IMR-90 (cell line): ENCODE measurements around the gene RNF148. TPM values are rescaled to one million over a fixed set of nuclear protein-coding genes. Genes with fewer than 3 reads are reported as not detected.

Source experiments
- ATAC-seq: fragments of 200-7000 bp; cut with Tn5 transposase; 2 replicates; pipeline ENCODE4 v1.9.1; 2020; ENCODE audit warnings: low read depth, mild to moderate bottlenecking, moderate library complexity
- BruUV-seq: library from RNA; stranded (reverse); fragments of 400-500 nt; replicated peaks from 2 replicates; lab custom pipeline; 2021; lab: Mats Ljungman, UMichigan
- CTCF ChIA-PET: fragments of 300-600 bp; formaldehyde crosslinking; extraction: SDS; loops from one replicate; lab custom pipeline; 2021; ENCODE audit warnings: antibody characterized with exemption; lab: Yijun Ruan, JAX
- POLR2A ChIA-PET: fragments of 300-600 bp; sonication (Branson Sonifier 250); formaldehyde crosslinking; loops from one replicate; lab custom pipeline; 2022; ENCODE audit warnings: antibody characterized with exemption; ENCODE audit not compliant: unreplicated experiment; lab: Charles Lee
- DNase-seq: peaks from one replicate; pipeline ENCODE4 v3.0.0; 2013
- H2AFZ ChIP-seq: replicated peaks from 2 replicates; pipeline ENCODE3; 2013; ENCODE audit warnings: low read length, mild to moderate bottlenecking; ENCODE audit not compliant: poor library complexity
- H2AK5ac ChIP-seq: 2 replicates; pipeline ENCODE4 v1.6.1; 2013; ENCODE audit warnings: low read depth, low read length, inconsistent platforms
- H2AK9ac ChIP-seq: replicated peaks from 2 replicates; pipeline ENCODE3; 2013; ENCODE audit warnings: mild to moderate bottlenecking, low read depth, low read length, moderate library complexity; ENCODE audit not compliant: poor library complexity
- H2BK120ac ChIP-seq: 2 replicates; pipeline ENCODE4 v1.6.1; 2013; ENCODE audit warnings: low read depth, low read length, inconsistent platforms
- H2BK15ac ChIP-seq: 3 replicates; pipeline ENCODE4 v1.6.1; 2013; ENCODE audit warnings: low read depth, low read length, inconsistent platforms
- H2BK20ac ChIP-seq: 2 replicates; pipeline ENCODE4 v1.6.1; 2013; ENCODE audit warnings: low read depth, mild to moderate bottlenecking, inconsistent platforms, low read length, moderate library complexity
- H2BK5ac ChIP-seq: 2 replicates; pipeline ENCODE4 v1.6.1; 2013; ENCODE audit warnings: mild to moderate bottlenecking, low read depth, low read length, inconsistent platforms; ENCODE audit not compliant: poor library complexity, severe bottlenecking
- H3K14ac ChIP-seq: replicated peaks from 2 replicates; pipeline ENCODE4 v1.6.1; 2013; ENCODE audit warnings: low read depth, low read length, inconsistent platforms
- H3K18ac ChIP-seq: 2 replicates; pipeline ENCODE4 v1.6.1; 2013; ENCODE audit warnings: low read depth, low read length, control low read depth
- H3K23ac ChIP-seq: 2 replicates; pipeline ENCODE4 v1.6.1; 2013; ENCODE audit warnings: low read depth, low read length, inconsistent platforms
- H3K27ac ChIP-seq: 2 replicates; pipeline ENCODE4 v1.5.1; 2013; ENCODE audit warnings: mild to moderate bottlenecking, control low read depth, low read length; ENCODE audit not compliant: insufficient read depth
- H3K27me3 ChIP-seq: 2 replicates; pipeline ENCODE4 v1.6.1; 2013; ENCODE audit warnings: low read length; ENCODE audit not compliant: control insufficient read depth, insufficient read depth
- H3K36me3 ChIP-seq: 2 replicates; pipeline ENCODE4 v1.6.1; 2013; ENCODE audit warnings: low read length, mixed read lengths; ENCODE audit not compliant: control insufficient read depth, insufficient read depth
- H3K4ac ChIP-seq: 2 replicates; pipeline ENCODE4 v1.6.1; 2013; ENCODE audit warnings: low read depth, low read length, inconsistent platforms
- H3K4me1 ChIP-seq: 2 replicates; pipeline ENCODE4 v1.6.1; 2013; ENCODE audit warnings: low read length, mixed read lengths; ENCODE audit not compliant: control insufficient read depth, insufficient read depth
- H3K4me2 ChIP-seq: 2 replicates; pipeline ENCODE4 v1.6.1; 2013; ENCODE audit warnings: low read depth, mild to moderate bottlenecking, control low read depth, low read length, moderate library complexity
- H3K4me3 ChIP-seq: 2 replicates; pipeline ENCODE4 v1.5.1; 2013; ENCODE audit warnings: low read depth, mild to moderate bottlenecking, control low read depth, low read length, moderate library complexity; ENCODE audit not compliant: insufficient read depth
- H3K56ac ChIP-seq: 2 replicates; pipeline ENCODE4 v1.6.1; 2013; ENCODE audit warnings: low read length, inconsistent platforms; ENCODE audit not compliant: insufficient read depth; ENCODE audit errors: extremely low read depth
- H3K79me1 ChIP-seq, 2 experiments: 2 replicates each; pipeline ENCODE4 v1.6.1; 2013; ENCODE audit warnings: low read length in 2 of 2, inconsistent platforms in 1 of 2, low read depth in 1 of 2
- H3K9ac ChIP-seq: 2 replicates; pipeline ENCODE4 v1.6.1; 2013; ENCODE audit warnings: low read depth, low read length, control low read depth
- H3K9me1 ChIP-seq: 2 replicates; pipeline ENCODE4 v1.6.1; 2013; ENCODE audit warnings: low read length, inconsistent platforms; ENCODE audit not compliant: insufficient read depth
- H3K9me3 ChIP-seq: 2 replicates; pipeline ENCODE4 v1.6.1; 2013; ENCODE audit warnings: low read length; ENCODE audit not compliant: control insufficient read depth, insufficient read depth
- H4K20me1 ChIP-seq: 2 replicates; pipeline ENCODE4 v1.6.1; 2013; ENCODE audit warnings: low read length, inconsistent platforms; ENCODE audit not compliant: insufficient read depth
- H4K5ac ChIP-seq: 2 replicates; pipeline ENCODE4 v1.6.1; 2013; ENCODE audit warnings: mild to moderate bottlenecking, low read depth, low read length, control low read depth
- H4K8ac ChIP-seq, 2 experiments: 2 replicates each; pipeline ENCODE4 v1.6.1; 2013; ENCODE audit warnings: low read depth in 2 of 2, low read length in 2 of 2, control low read depth in 1 of 2, inconsistent platforms in 1 of 2
- H4K91ac ChIP-seq: 2 replicates; pipeline ENCODE4 v1.6.1; 2013; ENCODE audit warnings: low read depth, low read length, inconsistent platforms; ENCODE audit not compliant: insufficient read depth
- CEBPB ChIP-seq: IDR thresholded peaks from 2 replicates; pipeline ENCODE4 v1.6.1; 2012; ENCODE audit warnings: low read depth, low read length, improper control_type of control experiment
- CHD1 ChIP-seq: IDR thresholded peaks from 2 replicates; pipeline ENCODE4 v1.6.1; 2012; ENCODE audit warnings: low read depth, low read length, improper control_type of control experiment
- FOS ChIP-seq: fragments of 150-350 bp; IDR thresholded peaks from 2 replicates; pipeline ENCODE4 v1.6.1; 2016; ENCODE audit warnings: low read depth, low read length
- MAFK ChIP-seq: IDR thresholded peaks from 2 replicates; pipeline ENCODE4 v1.6.1; 2012; ENCODE audit warnings: low read depth, low read length, improper control_type of control experiment
- MAZ ChIP-seq: IDR thresholded peaks from 2 replicates; pipeline ENCODE4 v1.6.1; 2012; ENCODE audit warnings: low read depth, mild to moderate bottlenecking, low read length, improper control_type of control experiment, moderate library complexity, borderline replicate concordance
- MXI1 ChIP-seq: IDR thresholded peaks from 2 replicates; pipeline ENCODE4 v1.6.1; 2012; ENCODE audit warnings: low read depth, mild to moderate bottlenecking, low read length, moderate library complexity, borderline replicate concordance
- NFE2L2 ChIP-seq: fragments of 150-350 bp; IDR thresholded peaks from 2 replicates; pipeline ENCODE4 v1.6.1; 2016; ENCODE audit warnings: low read depth, mild to moderate bottlenecking, low read length
- POLR2A ChIP-seq: IDR thresholded peaks from 2 replicates; pipeline ENCODE4 v1.6.1; 2012; ENCODE audit warnings: mild to moderate bottlenecking, low read depth, low read length
- RCOR1 ChIP-seq: IDR thresholded peaks from 2 replicates; pipeline ENCODE4 v1.6.1; 2012; ENCODE audit warnings: mild to moderate bottlenecking, low read length, improper control_type of control experiment; ENCODE audit not compliant: insufficient replicate concordance
- RFX5 ChIP-seq: IDR thresholded peaks from 2 replicates; pipeline ENCODE4 v1.8.0; 2012; ENCODE audit warnings: low read depth, mild to moderate bottlenecking, low read length, moderate library complexity
- SMC3 ChIP-seq: fragments of 150-350 bp; IDR thresholded peaks from 2 replicates; pipeline ENCODE4 v1.6.1; 2016; ENCODE audit warnings: low read depth, mild to moderate bottlenecking, antibody characterized with exemption, low read length, moderate library complexity
- WGBS, 2 experiments: methylation state at CpG; one replicate each; pipeline versions ENCODE4 v1.1.5 to v1.1.7; 2013; ENCODE audit warnings: missing lambda C conversion rate in 2 of 2; ENCODE audit not compliant: insufficient read length in 1 of 2; ENCODE audit errors: extremely low coverage in 2 of 2; 5-methylcytosine and 5-hydroxymethylcytosine counted together
- dilution Hi-C: fragments of 300-500 bp; cut with HindIII; formaldehyde crosslinking; loops from one replicate; pipeline ENCODE4 v1.14.3; 2018; ENCODE audit warnings: low sequenced_read_pairs; ENCODE audit not compliant: unreplicated experiment
- in situ Hi-C: fragments of 300-500 bp; cut with MboI; formaldehyde crosslinking; loops from 3 replicates; pipeline ENCODE4 v1.14.3; 2019; ENCODE audit warnings: low sequenced_read_pairs, inconsistent platforms, mixed read lengths
- intact Hi-C: fragments of 100-400 bp; cut with micrococcal nuclease; formaldehyde crosslinking; loops from 2 replicates; pipeline ENCODE4 v1.10.0; 2022
- polyA plus RNA-seq, 3 experiments: library from polyadenylated mRNA; depleted of rRNA; stranded (reverse); fragments of >200 nt; gene quantifications; 2 replicates each; pipeline ENCODE4 v1.2.3, GENCODE V29; 2012; ENCODE audit warnings: low replicate concordance in 1 of 3
- total RNA-seq: library from RNA; depleted of rRNA; stranded (reverse); fragments of >200 nt; gene quantifications from 2 replicates; pipeline ENCODE4 v1.2.3, GENCODE V29; 2012
- TF ChIP-seq, protein P1 (sequence below): conservative IDR thresholded peaks from 2 replicates; pipeline ENCODE4 v1.5.1; 2012; ENCODE audit warnings: mild to moderate bottlenecking, low read depth, low read length, improper control_type of control experiment
- TF ChIP-seq, protein P2 (sequence below): fragments of 150-350 bp; IDR thresholded peaks from 2 replicates; pipeline ENCODE4 v1.6.1; 2017; ENCODE audit warnings: mild to moderate bottlenecking, antibody characterized with exemption, low read length, low read depth
- TF ChIP-seq, protein P3 (sequence below): fragments of 150-350 bp; IDR thresholded peaks from 2 replicates; pipeline ENCODE4 v1.6.1; 2016; ENCODE audit warnings: low read depth, mild to moderate bottlenecking, low read length, moderate library complexity, borderline replicate concordance

The RNF148 gene
- total and polyA plus RNA-seq, 2 of the 4 experiments (the other 2 are of a cell fraction), result not detected

- Histone ChIP-seq H3K27me3 (no peaks in the 10 kb centered on the region), H4K8ac (no peak overlapping the region), H3K4me3 (no peak overlapping the region), H3K4me2 (no peak overlapping the region), H4K5ac (no peak overlapping the region), H3K9ac (no peak overlapping the region), H3K56ac (no peak overlapping the region), H3K4ac (no peak overlapping the region), H3K14ac (no peak overlapping the region), H2BK15ac (no peak overlapping the region), H3K23ac (no peak overlapping the region), H2BK20ac (no peak overlapping the region), H4K20me1 (no peaks in the 10 kb centered on the region), H2AK5ac (no peak overlapping the region), H2BK5ac (no peak overlapping the region), H3K9me1 (no peaks in the 10 kb centered on the region), H3K9me3 (peaks cover 11% of the 10 kb centered on the region), H3K4me1 (no peaks in the 10 kb centered on the region), H2BK120ac (no peak overlapping the region), H3K36me3 (no peaks in the 10 kb centered on the region), H2AK9ac (no peak overlapping the region), H3K27ac (no peak overlapping the region), H3K18ac (no peak overlapping the region), H4K91ac (no peak overlapping the region), H3K79me1 (no peaks in the 10 kb centered on the region), H2AFZ (no peak overlapping the region)
- no CpG with 5 or more reads among the region's 1 CpG for WGBS, 2 experiments
- in situ Hi-C loops, result no loop called here
- no TSS peak for BruUV-seq
- intact Hi-C loops, result no loop called here
- ATAC-seq, result no peak
- dilution Hi-C loops, result no loop called here
- TF ChIP-seq POLR2A, result no peak
- TF ChIP-seq, protein P1, sequence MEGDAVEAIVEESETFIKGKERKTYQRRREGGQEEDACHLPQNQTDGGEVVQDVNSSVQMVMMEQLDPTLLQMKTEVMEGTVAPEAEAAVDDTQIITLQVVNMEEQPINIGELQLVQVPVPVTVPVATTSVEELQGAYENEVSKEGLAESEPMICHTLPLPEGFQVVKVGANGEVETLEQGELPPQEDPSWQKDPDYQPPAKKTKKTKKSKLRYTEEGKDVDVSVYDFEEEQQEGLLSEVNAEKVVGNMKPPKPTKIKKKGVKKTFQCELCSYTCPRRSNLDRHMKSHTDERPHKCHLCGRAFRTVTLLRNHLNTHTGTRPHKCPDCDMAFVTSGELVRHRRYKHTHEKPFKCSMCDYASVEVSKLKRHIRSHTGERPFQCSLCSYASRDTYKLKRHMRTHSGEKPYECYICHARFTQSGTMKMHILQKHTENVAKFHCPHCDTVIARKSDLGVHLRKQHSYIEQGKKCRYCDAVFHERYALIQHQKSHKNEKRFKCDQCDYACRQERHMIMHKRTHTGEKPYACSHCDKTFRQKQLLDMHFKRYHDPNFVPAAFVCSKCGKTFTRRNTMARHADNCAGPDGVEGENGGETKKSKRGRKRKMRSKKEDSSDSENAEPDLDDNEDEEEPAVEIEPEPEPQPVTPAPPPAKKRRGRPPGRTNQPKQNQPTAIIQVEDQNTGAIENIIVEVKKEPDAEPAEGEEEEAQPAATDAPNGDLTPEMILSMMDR, result no peak
- TF ChIP-seq MXI1, result no peak
- TF ChIP-seq CHD1, result no peak
- no peak for TF ChIP-seq FOS
- TF ChIP-seq, protein P2, sequence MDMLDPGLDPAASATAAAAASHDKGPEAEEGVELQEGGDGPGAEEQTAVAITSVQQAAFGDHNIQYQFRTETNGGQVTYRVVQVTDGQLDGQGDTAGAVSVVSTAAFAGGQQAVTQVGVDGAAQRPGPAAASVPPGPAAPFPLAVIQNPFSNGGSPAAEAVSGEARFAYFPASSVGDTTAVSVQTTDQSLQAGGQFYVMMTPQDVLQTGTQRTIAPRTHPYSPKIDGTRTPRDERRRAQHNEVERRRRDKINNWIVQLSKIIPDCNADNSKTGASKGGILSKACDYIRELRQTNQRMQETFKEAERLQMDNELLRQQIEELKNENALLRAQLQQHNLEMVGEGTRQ, result no peak
- TF ChIP-seq NFE2L2, result no peak
- no peak for TF ChIP-seq MAFK
- TF ChIP-seq RFX5, result no peak
- no peak for TF ChIP-seq CEBPB
- TF ChIP-seq, protein P3, sequence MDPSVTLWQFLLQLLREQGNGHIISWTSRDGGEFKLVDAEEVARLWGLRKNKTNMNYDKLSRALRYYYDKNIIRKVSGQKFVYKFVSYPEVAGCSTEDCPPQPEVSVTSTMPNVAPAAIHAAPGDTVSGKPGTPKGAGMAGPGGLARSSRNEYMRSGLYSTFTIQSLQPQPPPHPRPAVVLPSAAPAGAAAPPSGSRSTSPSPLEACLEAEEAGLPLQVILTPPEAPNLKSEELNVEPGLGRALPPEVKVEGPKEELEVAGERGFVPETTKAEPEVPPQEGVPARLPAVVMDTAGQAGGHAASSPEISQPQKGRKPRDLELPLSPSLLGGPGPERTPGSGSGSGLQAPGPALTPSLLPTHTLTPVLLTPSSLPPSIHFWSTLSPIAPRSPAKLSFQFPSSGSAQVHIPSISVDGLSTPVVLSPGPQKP, result no peak
- TF ChIP-seq SMC3, result no peak
- no peak for TF ChIP-seq RCOR1
- no peak for TF ChIP-seq MAZ
- ChIA-PET POLR2A (no interaction called here), CTCF (no interaction called here)
- DNase-seq, result no peak
Measured at GRCh38 chr7:122679813-122680212, 22.9 kb downstream of the RNF148 start.
